ENCODE data around the gene TDP1. TPM values are rescaled to one million over a fixed set of nuclear protein-coding genes. Genes with fewer than 3 reads are reported as not detected.
A peak's percentile ranks its signal among the peaks of the same experiment; 100 is the strongest.

TDP1 gene
- total and polyA plus RNA-seq, 2 of the 13 experiments (the other 11 are each of a cell fraction or from before 2014, with no cell fraction given): 16.4 to 31.2 TPM

- no peak for TF ChIP-seq ZNF33A (CRISPR knock-in tag; IDR thresholded peaks at IDR 0.05; ENCODE audit: borderline replicate concordance)
- TF ChIP-seq, protein P1, sequence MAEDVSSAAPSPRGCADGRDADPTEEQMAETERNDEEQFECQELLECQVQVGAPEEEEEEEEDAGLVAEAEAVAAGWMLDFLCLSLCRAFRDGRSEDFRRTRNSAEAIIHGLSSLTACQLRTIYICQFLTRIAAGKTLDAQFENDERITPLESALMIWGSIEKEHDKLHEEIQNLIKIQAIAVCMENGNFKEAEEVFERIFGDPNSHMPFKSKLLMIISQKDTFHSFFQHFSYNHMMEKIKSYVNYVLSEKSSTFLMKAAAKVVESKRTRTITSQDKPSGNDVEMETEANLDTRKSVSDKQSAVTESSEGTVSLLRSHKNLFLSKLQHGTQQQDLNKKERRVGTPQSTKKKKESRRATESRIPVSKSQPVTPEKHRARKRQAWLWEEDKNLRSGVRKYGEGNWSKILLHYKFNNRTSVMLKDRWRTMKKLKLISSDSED (CRISPR knock-in tag; IDR thresholded peaks at IDR 0.05): no peak
- no peak for TF ChIP-seq TAF15 (IDR thresholded peaks at IDR 0.05; ENCODE audit: low read depth, low read length, poor library complexity, severe bottlenecking)
- peak; percentile 16; the same call in 1 of the 2 replicates for TF ChIP-seq ZMYM2 (CRISPR knock-in tag; IDR thresholded peaks at IDR 0.05)
- TF ChIP-seq, protein P2, sequence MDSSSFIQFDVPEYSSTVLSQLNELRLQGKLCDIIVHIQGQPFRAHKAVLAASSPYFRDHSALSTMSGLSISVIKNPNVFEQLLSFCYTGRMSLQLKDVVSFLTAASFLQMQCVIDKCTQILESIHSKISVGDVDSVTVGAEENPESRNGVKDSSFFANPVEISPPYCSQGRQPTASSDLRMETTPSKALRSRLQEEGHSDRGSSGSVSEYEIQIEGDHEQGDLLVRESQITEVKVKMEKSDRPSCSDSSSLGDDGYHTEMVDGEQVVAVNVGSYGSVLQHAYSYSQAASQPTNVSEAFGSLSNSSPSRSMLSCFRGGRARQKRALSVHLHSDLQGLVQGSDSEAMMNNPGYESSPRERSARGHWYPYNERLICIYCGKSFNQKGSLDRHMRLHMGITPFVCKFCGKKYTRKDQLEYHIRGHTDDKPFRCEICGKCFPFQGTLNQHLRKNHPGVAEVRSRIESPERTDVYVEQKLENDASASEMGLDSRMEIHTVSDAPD (CRISPR knock-in tag; IDR thresholded peaks at IDR 0.05): 0 out of 2 replicates have a peak, but pooled peaks have one; percentile 37
- TF ChIP-seq ELK4 (CRISPR knock-in tag; IDR thresholded peaks at IDR 0.05; ENCODE audit: borderline replicate concordance): no peak
- TF ChIP-seq CSRNP1 (CRISPR knock-in tag; IDR thresholded peaks at IDR 0.05): no peak; the same call in 1 of the 2 replicates
- TF ChIP-seq RFX1 (IDR thresholded peaks at IDR 0.05): peak; percentile 72; the same call in 1 of the 2 replicates
- TF ChIP-seq ZSCAN25 (CRISPR knock-in tag; IDR thresholded peaks at IDR 0.05): 0 out of 2 replicates have a peak, but pooled peaks have one; percentile 46
- peak; percentile 17 for TF ChIP-seq YY1 (IDR thresholded peaks at IDR 0.05; ENCODE audit: insufficient read depth, insufficient replicate concordance, low read depth, low read length)
- TF ChIP-seq, protein P3, sequence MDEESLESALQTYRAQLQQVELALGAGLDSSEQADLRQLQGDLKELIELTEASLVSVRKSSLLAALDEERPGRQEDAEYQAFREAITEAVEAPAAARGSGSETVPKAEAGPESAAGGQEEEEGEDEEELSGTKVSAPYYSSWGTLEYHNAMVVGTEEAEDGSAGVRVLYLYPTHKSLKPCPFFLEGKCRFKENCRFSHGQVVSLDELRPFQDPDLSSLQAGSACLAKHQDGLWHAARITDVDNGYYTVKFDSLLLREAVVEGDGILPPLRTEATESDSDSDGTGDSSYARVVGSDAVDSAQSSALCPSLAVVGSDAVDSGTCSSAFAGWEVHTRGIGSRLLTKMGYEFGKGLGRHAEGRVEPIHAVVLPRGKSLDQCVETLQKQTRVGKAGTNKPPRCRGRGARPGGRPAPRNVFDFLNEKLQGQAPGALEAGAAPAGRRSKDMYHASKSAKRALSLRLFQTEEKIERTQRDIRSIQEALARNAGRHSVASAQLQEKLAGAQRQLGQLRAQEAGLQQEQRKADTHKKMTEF (CRISPR knock-in tag; IDR thresholded peaks at IDR 0.05): no peak
- peak; percentile 47; the same call in 1 of the 2 replicates for TF ChIP-seq MTA1 (CRISPR knock-in tag; IDR thresholded peaks at IDR 0.05; ENCODE audit: borderline replicate concordance)
- peak; percentile 48; the same call in 1 of the 2 replicates for TF ChIP-seq TFAP4 (IDR thresholded peaks at IDR 0.05; ENCODE audit: borderline replicate concordance, low read depth)
- peak; percentile 48; the same call in 1 of the 2 replicates for TF ChIP-seq EEA1 (CRISPR knock-in tag; IDR thresholded peaks at IDR 0.05; ENCODE audit: borderline replicate concordance)
Observed at GRCh38 chr14:89954070-89955021, 1.4 kb upstream of the TDP1 start, which contains the start of gene EFCAB11 (continued).

All from HepG2 (cell line).